HL-60 (cell line): ENCODE data around the gene DOCK1.

Experiments
- POLR2AphosphoS5 ChIP-seq: IDR thresholded peaks from 2 replicates; pipeline ENCODE4 v1.6.1; 2012; ENCODE audit warnings: low read depth
- SPI1 ChIP-seq: IDR thresholded peaks from 2 replicates; pipeline ENCODE4 v1.6.1; 2012; ENCODE audit warnings: low read depth, mild to moderate bottlenecking, borderline replicate concordance
- TF ChIP-seq, protein P1 (sequence below): IDR thresholded peaks from one replicate; pipeline ENCODE4 v1.5.1; 2011; ENCODE audit warnings: low read length, control low read depth, inconsistent platforms; ENCODE audit not compliant: insufficient read depth

DNA sequence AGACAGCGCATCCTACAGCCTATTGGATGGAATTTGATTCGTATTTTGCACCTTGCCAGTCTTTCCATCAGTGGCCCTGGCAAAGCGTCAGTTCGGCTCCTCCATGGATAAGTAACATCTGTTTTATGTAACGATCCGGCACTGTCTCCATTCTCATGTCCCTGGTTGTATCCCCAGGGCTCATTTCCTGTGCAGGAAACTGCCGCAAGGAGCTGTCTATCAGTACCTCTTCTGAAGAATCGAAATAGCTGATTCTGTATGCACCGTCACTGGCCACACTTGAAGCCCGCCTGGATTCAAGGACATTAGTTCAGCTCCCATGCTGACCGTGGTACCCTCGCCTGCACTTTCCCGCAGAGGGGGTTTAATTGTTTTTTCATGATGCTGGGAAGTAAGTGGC lies 590.8 kb downstream of the DOCK1 start:
- TF ChIP-seq, protein P1, sequence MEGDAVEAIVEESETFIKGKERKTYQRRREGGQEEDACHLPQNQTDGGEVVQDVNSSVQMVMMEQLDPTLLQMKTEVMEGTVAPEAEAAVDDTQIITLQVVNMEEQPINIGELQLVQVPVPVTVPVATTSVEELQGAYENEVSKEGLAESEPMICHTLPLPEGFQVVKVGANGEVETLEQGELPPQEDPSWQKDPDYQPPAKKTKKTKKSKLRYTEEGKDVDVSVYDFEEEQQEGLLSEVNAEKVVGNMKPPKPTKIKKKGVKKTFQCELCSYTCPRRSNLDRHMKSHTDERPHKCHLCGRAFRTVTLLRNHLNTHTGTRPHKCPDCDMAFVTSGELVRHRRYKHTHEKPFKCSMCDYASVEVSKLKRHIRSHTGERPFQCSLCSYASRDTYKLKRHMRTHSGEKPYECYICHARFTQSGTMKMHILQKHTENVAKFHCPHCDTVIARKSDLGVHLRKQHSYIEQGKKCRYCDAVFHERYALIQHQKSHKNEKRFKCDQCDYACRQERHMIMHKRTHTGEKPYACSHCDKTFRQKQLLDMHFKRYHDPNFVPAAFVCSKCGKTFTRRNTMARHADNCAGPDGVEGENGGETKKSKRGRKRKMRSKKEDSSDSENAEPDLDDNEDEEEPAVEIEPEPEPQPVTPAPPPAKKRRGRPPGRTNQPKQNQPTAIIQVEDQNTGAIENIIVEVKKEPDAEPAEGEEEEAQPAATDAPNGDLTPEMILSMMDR, result no peak
- TF ChIP-seq POLR2AphosphoS5 (no peak), SPI1 (no peak)
